GM12865 (cell line): ENCODE data around the gene EPHA4.

Experiments
- DNase-seq: peaks from one replicate; pipeline ENCODE4 v3.0.0; 2010; ENCODE audit warnings: low read depth
- H3K4me3 ChIP-seq: 2 replicates; pipeline ENCODE4 v1.5.1; 2011; ENCODE audit warnings: mild to moderate bottlenecking, low read depth, low read length, control low read depth
- CTCF ChIP-seq: IDR thresholded peaks from 2 replicates; pipeline ENCODE4 v1.5.1; 2011; ENCODE audit warnings: low read length, control low read depth, low read depth, inconsistent platforms; ENCODE audit not compliant: insufficient read depth; ENCODE audit errors: missing control alignments

EPHA4 gene

GRCh38 chr2:221389421-221389820 lies 182.7 kb downstream of the EPHA4 start:
- TF ChIP-seq CTCF = no peak
- no peak for DNase-seq
- no peak overlapping the region for H3K4me3 ChIP-seq

GRCh38 chr2:221388891-221389290 lies 183.2 kb downstream of the EPHA4 start:
- DNase-seq = no peak
- no peak overlapping the region for H3K4me3 ChIP-seq
- TF ChIP-seq CTCF = no peak

- DNase-seq = no peak
- no peak overlapping the region for H3K4me3 ChIP-seq
- TF ChIP-seq CTCF = no peak
Observed at GRCh38 chr2:221385716-221386115, 186.4 kb downstream of the EPHA4 start.

GRCh38 chr2:221381928-221382488 lies 190.1 kb downstream of the EPHA4 start:
- no peak for TF ChIP-seq CTCF
- no peak for DNase-seq
- H3K4me3 ChIP-seq = no peak overlapping the region

GRCh38 chr2:221380686-221381085 lies 191.4 kb downstream of the EPHA4 start:
- no peak for DNase-seq
- no peak overlapping the region for H3K4me3 ChIP-seq
- TF ChIP-seq CTCF = no peak

- no peak for TF ChIP-seq CTCF
- no peak overlapping the region for H3K4me3 ChIP-seq
- no peak for DNase-seq
Observed at GRCh38 chr2:221380062-221380461, 192.0 kb downstream of the EPHA4 start.

- DNase-seq = no peak
- no peak overlapping the region for H3K4me3 ChIP-seq
- no peak for TF ChIP-seq CTCF
Observed at GRCh38 chr2:221377597-221377996, 194.5 kb downstream of the EPHA4 start.
